Loucy (cell line): ENCODE measurements around the gene DNAJC5G.
"Not testable (repeated sequence)": the region's sequence is repeated elsewhere in the genome, so short reads cannot be mapped to it uniquely, and the experiment has no call there.

Experiments used
- H2AFZ ChIP-seq: fragments of 200-600 bp; sonication (generic); 2 replicates; pipeline ENCODE4 v1.6.0; 2016; ENCODE audit warnings: antibody characterized with exemption, mild to moderate bottlenecking, low read length, moderate library complexity
- H3F3A ChIP-seq: fragments of 200-600 bp; 2 replicates; pipeline ENCODE4 v1.6.0; 2016; ENCODE audit warnings: antibody characterized with exemption, low read depth, mild to moderate bottlenecking
- H3K27me3 ChIP-seq: fragments of 200-600 bp; sonication (generic); 2 replicates; pipeline ENCODE4 v1.6.1; 2014; ENCODE audit warnings: low read length, mild to moderate bottlenecking; ENCODE audit not compliant: insufficient read depth, poor library complexity, severe bottlenecking
- H3K36me3 ChIP-seq: fragments of 200-600 bp; sonication (generic); 2 replicates; pipeline ENCODE4 v1.6.1; 2016; ENCODE audit warnings: low read length; ENCODE audit not compliant: insufficient read depth
- H3K4me1 ChIP-seq: fragments of 200-600 bp; sonication (generic); 2 replicates; pipeline ENCODE4 v1.5.1; 2014; ENCODE audit warnings: low read length, mild to moderate bottlenecking; ENCODE audit not compliant: insufficient read depth, poor library complexity, severe bottlenecking
- H3K4me2 ChIP-seq: fragments of 200-600 bp; sonication (generic); 2 replicates; pipeline ENCODE4 v1.6.0; 2014; ENCODE audit warnings: antibody characterized with exemption, low read length, low read depth, mild to moderate bottlenecking; ENCODE audit not compliant: poor library complexity, severe bottlenecking
- H3K4me3 ChIP-seq: fragments of 200-600 bp; sonication (generic); 2 replicates; pipeline ENCODE4 v1.5.1; 2014; ENCODE audit warnings: low read length, mild to moderate bottlenecking, mixed read lengths; ENCODE audit not compliant: poor library complexity, severe bottlenecking
- H3K79me2 ChIP-seq: fragments of 200-600 bp; sonication (generic); 2 replicates; pipeline ENCODE4 v1.6.1; 2014; ENCODE audit warnings: low read length; ENCODE audit not compliant: insufficient read depth
- H3K9ac ChIP-seq: fragments of 200-600 bp; sonication (generic); 2 replicates; pipeline ENCODE4 v1.6.0; 2014; ENCODE audit warnings: mild to moderate bottlenecking, low read depth, low read length, moderate library complexity; ENCODE audit not compliant: poor library complexity, severe bottlenecking
- H3K9me2 ChIP-seq: fragments of 200-600 bp; sonication (generic); replicated peaks from 2 replicates; pipeline ENCODE4 v1.6.1; 2016; ENCODE audit warnings: low read depth, low read length, mixed read lengths
- H3K9me3 ChIP-seq: fragments of 200-600 bp; sonication (generic); 2 replicates; pipeline ENCODE4 v1.6.1; 2014; ENCODE audit warnings: mild to moderate bottlenecking, antibody characterized with exemption, low read length, low read depth; ENCODE audit not compliant: insufficient read depth
- H4K20me1 ChIP-seq: fragments of 200-600 bp; sonication (generic); 2 replicates; pipeline ENCODE4 v1.6.0; 2014; ENCODE audit warnings: antibody characterized with exemption, low read length, mild to moderate bottlenecking; ENCODE audit not compliant: insufficient read depth, poor library complexity, severe bottlenecking
- CTCF ChIP-seq: fragments of 200-600 bp; sonication (generic); conservative IDR thresholded peaks from 2 replicates; pipeline ENCODE4 v1.5.1; 2014; ENCODE audit warnings: mild to moderate bottlenecking, antibody characterized with exemption, low read length
- EZH2phosphoT487 ChIP-seq: fragments of 200-600 bp; IDR thresholded peaks from 2 replicates; pipeline ENCODE4 v1.6.1; 2018; ENCODE audit warnings: antibody characterized with exemption, mild to moderate bottlenecking, moderate library complexity, borderline replicate concordance

The DNAJC5G gene

GRCh38 chr2:27265536-27265870, 9.7 kb upstream of the DNAJC5G start:
- no peaks in the 10 kb centered on the region for H3K9me2 ChIP-seq
- no peak overlapping the region for H2AFZ ChIP-seq
- no peaks in the 10 kb centered on the region for H4K20me1 ChIP-seq
- H3K4me1 ChIP-seq, result no peaks in the 10 kb centered on the region
- H3K27me3 ChIP-seq, result no peaks in the 10 kb centered on the region
- no peak overlapping the region for H3K4me2 ChIP-seq
- H3K9ac ChIP-seq, result no peak overlapping the region
- no peak for TF ChIP-seq CTCF
- TF ChIP-seq EZH2phosphoT487, result no peak
- H3F3A ChIP-seq, result no peaks in the 10 kb centered on the region
- no peak overlapping the region for H3K4me3 ChIP-seq
- no peaks in the 10 kb centered on the region for H3K9me3 ChIP-seq
- no peaks in the 10 kb centered on the region for H3K79me2 ChIP-seq
- H3K36me3 ChIP-seq, result no peaks in the 10 kb centered on the region

GRCh38 chr2:27268296-27268695, 6.9 kb upstream of the DNAJC5G start:
- not testable (repeated sequence) for H3K4me2 ChIP-seq, H4K20me1 ChIP-seq, H3K4me1 ChIP-seq, H3K9me3 ChIP-seq, H3K36me3 ChIP-seq, H3K4me3 ChIP-seq, H3F3A ChIP-seq, H3K9me2 ChIP-seq, H3K9ac ChIP-seq, H3K79me2 ChIP-seq, H2AFZ ChIP-seq, H3K27me3 ChIP-seq

- no peaks in the 10 kb centered on the region for H3F3A ChIP-seq
- H3K9ac ChIP-seq, result no peak overlapping the region
- no peak overlapping the region for H3K4me3 ChIP-seq
- H3K27me3 ChIP-seq, result no peaks in the 10 kb centered on the region
- no peak overlapping the region for H3K4me2 ChIP-seq
- no peaks in the 10 kb centered on the region for H3K79me2 ChIP-seq
- H3K36me3 ChIP-seq, result no peaks in the 10 kb centered on the region
- no peaks in the 10 kb centered on the region for H4K20me1 ChIP-seq
- no peak overlapping the region for H2AFZ ChIP-seq
- H3K9me3 ChIP-seq, result no peaks in the 10 kb centered on the region
- TF ChIP-seq CTCF (no peak), EZH2phosphoT487 (no peak)
- H3K4me1 ChIP-seq, result no peaks in the 10 kb centered on the region
- no peaks in the 10 kb centered on the region for H3K9me2 ChIP-seq
Measured at GRCh38 chr2:27270131-27270530, 5.1 kb upstream of the DNAJC5G start.

- TF ChIP-seq CTCF (no peak), EZH2phosphoT487 (no peak)
- H3K9me3 ChIP-seq, result no peaks in the 10 kb centered on the region
- no peak overlapping the region for H3K4me3 ChIP-seq
- no peaks in the 10 kb centered on the region for H3K9me2 ChIP-seq
- H3F3A ChIP-seq, result no peaks in the 10 kb centered on the region
- no peaks in the 10 kb centered on the region for H3K79me2 ChIP-seq
- no peaks in the 10 kb centered on the region for H3K27me3 ChIP-seq
- H3K4me2 ChIP-seq, result no peak overlapping the region
- no peaks in the 10 kb centered on the region for H3K4me1 ChIP-seq
- H3K36me3 ChIP-seq, result no peaks in the 10 kb centered on the region
- no peaks in the 10 kb centered on the region for H4K20me1 ChIP-seq
- no peak overlapping the region for H2AFZ ChIP-seq
- no peak overlapping the region for H3K9ac ChIP-seq
Measured at GRCh38 chr2:27270670-27271069, 4.6 kb upstream of the DNAJC5G start.
